SK-N-SH treated with all-trans-retinoic acid at 6 μM for 48 hours (cell line): ENCODE measurements around the gene CENPB.

Source experiments
- CREB5 ChIP-seq: fragments of 250-450 bp; sonication (Bioruptor Pico); IDR thresholded peaks from 2 replicates; pipeline ENCODE4 v1.5.1; 2020; ENCODE audit warnings: low read depth, mild to moderate bottlenecking, moderate library complexity
- PATZ1 ChIP-seq: fragments of 250-450 bp; sonication (Bioruptor Pico); IDR thresholded peaks from 2 replicates; pipeline ENCODE4 v1.8.0; 2020; ENCODE audit warnings: mild to moderate bottlenecking, moderate library complexity, borderline replicate concordance
- RARB ChIP-seq: fragments of 250-450 bp; sonication (Bioruptor Pico); IDR thresholded peaks from 2 replicates; pipeline ENCODE4 v1.8.0; 2021; ENCODE audit warnings: mild to moderate bottlenecking, moderate library complexity
- ZC3H10 ChIP-seq: fragments of 250-450 bp; sonication (Bioruptor Pico); IDR thresholded peaks from 2 replicates; pipeline ENCODE4 v1.5.1; 2021; ENCODE audit warnings: mild to moderate bottlenecking, moderate library complexity
- ZFP30 ChIP-seq: fragments of 450-650 bp; formaldehyde crosslinking; IDR thresholded peaks from 2 replicates; pipeline ENCODE4 v1.5.0; 2022; ENCODE audit warnings: mild to moderate bottlenecking, moderate library complexity

- TF ChIP-seq CREB5 (CRISPR knock-in tag) (no peak), ZC3H10 (CRISPR knock-in tag) (no peak), RARB (CRISPR knock-in tag) (no peak), ZFP30 (CRISPR knock-in tag) (no peak), PATZ1 (no peak)
Measured at GRCh38 chr20:3808544-3808943, 22.0 kb upstream of the CENPB start.
